Activated CD8-positive, alpha-beta memory T cell treated with anti-CD3 and anti-CD28 coated beads for 24 hours (primary cell): ENCODE data around the gene LDB2.

Source experiments
- DNase-seq: peaks from one replicate; pipeline ENCODE4 v3.0.0-alpha.2; 2020

LDB2 gene

GRCh38 chr4:16750882-16751642 is 147.4 kb downstream of the LDB2 start:
- no peak for DNase-seq

- no peak for DNase-seq
Observed at GRCh38 chr4:16750216-16750615, 148.2 kb downstream of the LDB2 start.

GRCh38 chr4:16745887-16746286 is 152.6 kb downstream of the LDB2 start:
- DNase-seq, result no peak

GRCh38 chr4:16745009-16745635 is 153.3 kb downstream of the LDB2 start:
- DNase-seq, result no peak

GRCh38 chr4:16741287-16741686 is 157.2 kb downstream of the LDB2 start:
- no peak for DNase-seq

- DNase-seq, result no peak
Observed at GRCh38 chr4:16739997-16740624, 158.3 kb downstream of the LDB2 start.

GRCh38 chr4:16738558-16738957 is 159.9 kb downstream of the LDB2 start:
- no peak for DNase-seq

GRCh38 chr4:16733509-16733908 is 164.9 kb downstream of the LDB2 start:
- no peak for DNase-seq

- DNase-seq, result no peak
Observed at GRCh38 chr4:16732741-16733140, 165.7 kb downstream of the LDB2 start.

GRCh38 chr4:16731776-16732380 is 166.6 kb downstream of the LDB2 start:
- no peak for DNase-seq

- no peak for DNase-seq
Observed at GRCh38 chr4:16730522-16731205, 167.8 kb downstream of the LDB2 start.

GRCh38 chr4:16729336-16729735 is 169.1 kb downstream of the LDB2 start:
- no peak for DNase-seq

- no peak for DNase-seq
Observed at GRCh38 chr4:16728849-16729248, 169.6 kb downstream of the LDB2 start.

GRCh38 chr4:16728111-16728510 is 170.3 kb downstream of the LDB2 start:
- no peak for DNase-seq

- DNase-seq, result no peak
Observed at GRCh38 chr4:16727218-16727617, 171.2 kb downstream of the LDB2 start.

GRCh38 chr4:16726368-16727050 is 171.9 kb downstream of the LDB2 start:
- no peak for DNase-seq

GRCh38 chr4:16725252-16725651 is 173.2 kb downstream of the LDB2 start:
- DNase-seq, result no peak

GRCh38 chr4:16722416-16722815 is 176.0 kb downstream of the LDB2 start:
- DNase-seq, result no peak

GRCh38 chr4:16721613-16722291 is 176.7 kb downstream of the LDB2 start:
- DNase-seq, result no peak

GRCh38 chr4:16720761-16721160 is 177.7 kb downstream of the LDB2 start:
- no peak for DNase-seq

- no peak for DNase-seq
Observed at GRCh38 chr4:16717266-16717970, 181.0 kb downstream of the LDB2 start.
